NCI-H146 treated with DMSO at 0.1 percent for 48 hours (cell line): Measurements from ENCODE around the gene C16orf87.

Experiments used
- DNase-seq: peaks from one replicate; lab custom pipeline; 2025; ENCODE audit not compliant: unreplicated experiment; lab: John Stamatoyannopoulos, UW

C16orf87 gene

GRCh38 chr16:46757339-46758050 lies 73.5 kb downstream of the C16orf87 start:
- DNase-seq: peak; percentile 4

DNA sequence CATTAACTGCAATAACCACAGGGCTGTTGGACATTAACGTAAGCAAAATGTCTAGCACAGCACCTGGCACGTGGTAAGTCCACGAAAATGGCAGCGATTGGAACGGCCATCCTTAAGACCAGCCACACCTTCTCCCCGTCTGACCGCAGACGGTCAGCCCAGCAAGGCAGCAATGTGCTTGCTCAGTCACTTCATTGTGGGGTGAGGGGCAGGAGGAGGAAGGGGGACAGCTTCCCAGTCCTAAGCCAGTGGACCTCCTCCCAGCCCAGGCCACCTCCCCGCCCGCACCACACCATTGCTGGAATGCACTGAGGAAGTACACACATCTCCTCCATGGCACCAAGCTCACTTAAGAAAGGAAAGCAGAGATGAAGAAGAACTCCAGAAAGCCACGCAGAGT lies 74.2 kb downstream of the C16orf87 start:
- DNase-seq: no peak

DNA sequence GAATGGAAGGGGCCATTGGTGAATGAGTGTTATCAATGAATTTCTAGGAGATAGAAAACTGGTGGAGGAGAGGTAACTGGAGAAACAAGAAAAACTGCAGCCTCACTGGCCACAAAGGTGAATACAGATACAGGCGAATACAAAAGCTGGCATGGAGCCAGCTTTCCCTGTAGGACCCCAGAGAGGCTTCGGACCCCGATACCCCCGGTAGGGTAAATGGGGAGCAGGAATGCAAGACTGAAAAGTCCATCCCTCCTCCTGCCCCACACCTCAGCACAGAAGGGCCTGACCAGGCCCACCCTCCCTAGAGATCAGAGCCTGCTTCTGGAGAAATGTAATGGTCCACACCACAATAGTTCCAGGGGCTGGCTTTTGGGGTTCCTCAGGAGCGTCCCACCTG lies 78.0 kb downstream of the C16orf87 start:
- no peak for DNase-seq

DNA sequence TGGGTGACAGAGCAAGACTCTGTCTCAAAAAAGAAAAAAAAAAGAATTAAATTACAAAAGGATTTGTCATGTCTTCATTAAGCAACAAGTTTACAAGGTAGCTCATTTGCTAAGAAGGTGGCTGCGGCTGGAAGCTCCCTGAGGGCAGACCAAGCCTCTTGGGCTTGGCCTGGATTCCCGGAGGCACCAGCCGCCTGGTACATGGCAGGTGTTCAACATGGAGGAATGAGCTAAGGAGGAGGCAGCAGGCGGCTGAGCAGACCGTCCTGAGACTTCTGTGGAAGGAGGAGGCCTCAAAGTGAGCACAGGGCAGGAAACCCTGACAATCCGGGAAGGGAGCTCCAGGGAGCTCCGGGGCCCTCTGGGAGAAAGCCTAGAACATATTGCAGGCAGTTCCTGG lies 79.6 kb downstream of the C16orf87 start:
- no peak for DNase-seq

DNA sequence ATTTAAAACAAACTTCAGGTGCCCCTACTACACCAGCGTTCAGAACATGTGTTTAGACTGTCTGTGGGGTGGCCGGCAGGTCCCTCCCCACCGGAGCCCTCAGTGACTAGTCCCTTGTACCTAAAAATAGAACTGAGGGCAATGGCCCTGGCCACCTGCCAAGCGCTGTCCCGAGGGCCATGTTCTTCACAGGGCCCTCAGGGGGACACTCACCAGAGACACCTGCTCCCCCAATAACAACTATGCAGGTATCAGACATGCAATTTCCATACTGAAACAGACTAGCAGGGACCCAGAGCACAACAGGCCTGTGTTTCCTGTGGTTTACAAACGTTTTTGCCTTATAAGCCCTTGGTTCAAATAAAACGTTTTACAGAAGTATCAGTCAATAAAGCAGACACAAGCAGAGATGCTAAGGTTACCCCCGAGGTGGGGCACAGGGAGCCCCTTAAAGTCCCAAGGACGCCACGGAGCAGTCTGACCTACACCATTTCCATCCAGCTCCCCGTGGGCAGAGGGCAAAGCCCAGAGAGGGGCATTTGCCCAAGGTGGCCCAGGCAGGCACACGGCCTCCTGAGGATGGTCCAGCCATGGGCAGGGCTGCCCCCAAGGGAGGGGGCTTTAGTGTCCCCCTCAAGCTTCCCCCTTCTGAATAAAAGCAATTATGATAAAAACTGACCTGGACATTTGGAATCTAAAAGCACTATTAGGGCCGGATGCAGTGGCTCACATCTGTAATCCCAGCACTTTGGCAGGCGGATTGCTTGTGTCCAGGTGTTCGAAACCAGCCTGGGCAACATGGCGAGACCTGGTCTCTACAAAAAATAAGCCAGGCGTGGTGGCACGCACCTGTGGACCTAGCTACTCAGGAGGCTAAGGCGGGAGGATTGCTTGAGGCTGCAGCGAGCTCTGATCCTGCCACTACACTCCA lies 81.9 kb downstream of the C16orf87 start:
- peak; percentile 7 for DNase-seq

- no peak for DNase-seq
Measured at GRCh38 chr16:46747777-46748651, 83.0 kb downstream of the C16orf87 start, which contains the start of gene MYLK3. Gene MYLK3, minus strand, starts transcription at chr16:46748344. Its CDS starts 151 bp downstream, at chr16:46748193.

GRCh38 chr16:46746821-46747776 lies 83.9 kb downstream of the C16orf87 start:
- DNase-seq: no peak
